Measurements from ENCODE around the gene KRT74.

DNA sequence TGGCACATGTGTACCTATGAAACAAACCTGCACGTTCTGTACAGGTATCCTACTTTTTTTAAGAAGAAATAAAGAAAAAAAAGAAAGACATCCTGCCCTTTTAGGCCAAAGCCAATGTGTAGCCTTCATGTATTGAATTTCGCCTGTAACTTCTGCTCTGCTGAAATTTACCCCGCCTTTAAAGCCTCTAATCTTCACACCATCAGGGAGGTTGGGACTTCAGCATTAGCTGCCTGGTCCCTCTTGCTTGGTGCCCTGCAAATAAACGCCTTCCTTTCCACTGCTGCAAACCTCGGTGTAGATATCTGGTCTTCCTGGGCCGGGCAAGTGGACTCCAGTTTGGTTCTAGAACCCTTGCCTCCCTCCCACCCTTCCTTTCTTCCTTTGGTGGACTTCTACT, 18.1 kb downstream of the KRT74 start:
- TF ChIP-seq POLR2A (IDR thresholded peaks at IDR 0.05) (no peak), EP300 (IDR thresholded peaks at IDR 0.05) (no peak)
- TF ChIP-seq, protein P1, sequence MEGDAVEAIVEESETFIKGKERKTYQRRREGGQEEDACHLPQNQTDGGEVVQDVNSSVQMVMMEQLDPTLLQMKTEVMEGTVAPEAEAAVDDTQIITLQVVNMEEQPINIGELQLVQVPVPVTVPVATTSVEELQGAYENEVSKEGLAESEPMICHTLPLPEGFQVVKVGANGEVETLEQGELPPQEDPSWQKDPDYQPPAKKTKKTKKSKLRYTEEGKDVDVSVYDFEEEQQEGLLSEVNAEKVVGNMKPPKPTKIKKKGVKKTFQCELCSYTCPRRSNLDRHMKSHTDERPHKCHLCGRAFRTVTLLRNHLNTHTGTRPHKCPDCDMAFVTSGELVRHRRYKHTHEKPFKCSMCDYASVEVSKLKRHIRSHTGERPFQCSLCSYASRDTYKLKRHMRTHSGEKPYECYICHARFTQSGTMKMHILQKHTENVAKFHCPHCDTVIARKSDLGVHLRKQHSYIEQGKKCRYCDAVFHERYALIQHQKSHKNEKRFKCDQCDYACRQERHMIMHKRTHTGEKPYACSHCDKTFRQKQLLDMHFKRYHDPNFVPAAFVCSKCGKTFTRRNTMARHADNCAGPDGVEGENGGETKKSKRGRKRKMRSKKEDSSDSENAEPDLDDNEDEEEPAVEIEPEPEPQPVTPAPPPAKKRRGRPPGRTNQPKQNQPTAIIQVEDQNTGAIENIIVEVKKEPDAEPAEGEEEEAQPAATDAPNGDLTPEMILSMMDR (IDR thresholded peaks at IDR 0.05), result no peak

Data from gastroesophageal sphincter (tissue), 3 donors.